ENCODE data around the gene DPYSL4.

Gene DPYSL4

DNA sequence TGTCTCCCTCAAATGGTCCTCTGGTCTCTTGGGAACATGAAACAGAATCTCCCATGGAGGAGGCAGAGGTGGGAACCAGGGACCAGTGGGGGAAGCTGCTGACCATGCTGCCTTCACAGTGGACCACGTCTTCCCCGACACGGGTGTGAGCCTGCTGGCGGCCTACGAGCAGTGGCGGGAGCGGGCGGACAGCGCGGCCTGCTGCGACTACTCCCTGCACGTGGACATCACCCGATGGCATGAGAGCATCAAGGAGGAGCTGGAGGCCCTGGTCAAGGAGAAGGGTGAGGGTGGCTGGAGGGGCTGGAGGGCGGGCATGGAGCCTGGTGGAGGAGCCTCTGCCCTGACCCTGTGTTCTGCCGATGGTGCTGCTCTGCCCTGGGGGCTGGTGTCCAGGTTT is 8.0 kb downstream of the DPYSL4 start:
- H2BK120ac ChIP-seq (ENCODE audit: insufficient read depth, low read length, poor library complexity), result no peak overlapping the region
- DNase-seq, result no peak
- peaks cover 3% of the 10 kb centered on the region for H3K9me3 ChIP-seq (ENCODE audit: insufficient read depth, low read depth, low read length)
- H3K79me1 ChIP-seq (ENCODE audit: low read length), result no peaks in the 10 kb centered on the region
- H3K4me1 ChIP-seq (ENCODE audit: control insufficient read depth in 1 of 2, insufficient read depth in 2 of 2, low read length in 2 of 2), result no peaks in the 10 kb centered on the region
- WGBS (ENCODE audit: extremely low coverage, insufficient coverage, insufficient read length), result no CpG with 5 or more reads among the region's 15 CpGs
- H3K4me2 ChIP-seq (ENCODE audit: low read length), result no peak overlapping the region
- no peak overlapping the region for H2BK12ac ChIP-seq (ENCODE audit: low read length)
- no peaks in the 10 kb centered on the region for H3K36me3 ChIP-seq (ENCODE audit: control insufficient read depth in 1 of 2, insufficient read depth in 2 of 2, low read length in 2 of 2)
- no peak overlapping the region for H3K14ac ChIP-seq (ENCODE audit: low read length)
- H3K4me3 ChIP-seq (ENCODE audit: low read depth, low read length), result no peak overlapping the region
- no peak overlapping the region for H2BK5ac ChIP-seq (ENCODE audit: low read depth, low read length, poor library complexity)
- H3K23ac ChIP-seq (ENCODE audit: low read length), result no peak overlapping the region
- H3K79me2 ChIP-seq (ENCODE audit: control insufficient read depth, insufficient read depth, low read length, poor library complexity), result no peaks in the 10 kb centered on the region
- no peak overlapping the region for H4K91ac ChIP-seq (ENCODE audit: low read depth, low read length)
- H4K12ac ChIP-seq (ENCODE audit: low read depth, low read length), result no peak overlapping the region
- H3K27me3 ChIP-seq (ENCODE audit: insufficient read depth, low read length), result no peaks in the 10 kb centered on the region
- no peak overlapping the region for H3K18ac ChIP-seq (ENCODE audit: low read length)
- no peak overlapping the region for H4K8ac ChIP-seq (ENCODE audit: low read depth, low read length)
- no peak overlapping the region for H3K9ac ChIP-seq (ENCODE audit: low read length)
- H2AFZ ChIP-seq (ENCODE audit: insufficient read depth, low read length, poor library complexity), result no peak overlapping the region
- H3K27ac ChIP-seq (ENCODE audit: low read depth, low read length), result no peak overlapping the region
- H2AK5ac ChIP-seq (ENCODE audit: low read length), result no peak overlapping the region
- H3K4ac ChIP-seq (ENCODE audit: low read depth, low read length), result no peak overlapping the region

DNA sequence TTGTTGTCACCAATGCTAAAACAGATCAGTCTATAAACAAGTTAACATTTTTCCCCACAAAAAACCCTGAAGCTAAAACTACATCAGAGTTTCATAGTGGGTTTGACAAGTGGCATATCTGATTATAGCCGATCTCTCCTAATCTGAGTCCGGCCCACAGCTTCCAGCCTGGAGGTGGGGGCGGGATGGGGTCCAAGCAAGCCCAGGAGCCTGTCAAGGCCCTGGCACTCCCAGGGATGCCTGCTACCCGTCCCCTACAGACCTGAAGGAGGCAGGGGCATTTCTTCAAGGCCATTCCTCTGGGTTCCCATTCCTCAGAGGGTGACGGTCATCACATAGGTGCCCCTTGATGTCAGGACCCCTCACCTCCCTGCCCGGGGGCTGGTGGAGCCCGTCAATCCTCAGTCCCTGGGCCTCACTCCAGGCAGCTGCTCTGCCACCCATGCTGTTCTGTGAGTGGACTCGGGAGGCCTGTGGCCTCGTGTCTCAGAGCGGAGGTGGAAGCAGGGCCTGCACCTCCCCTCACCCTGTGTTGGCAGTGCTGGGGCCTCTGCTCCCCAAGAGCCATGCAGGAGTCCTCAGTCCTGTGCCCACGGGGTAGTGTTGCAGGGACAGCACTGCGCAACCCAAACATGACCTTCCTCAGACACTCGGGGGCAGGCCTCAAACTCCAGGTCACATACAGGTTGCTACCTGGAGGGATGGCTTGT is 8.8 kb downstream of the DPYSL4 start:
- H3K36me3 ChIP-seq (ENCODE audit: control insufficient read depth in 1 of 2, insufficient read depth in 2 of 2, low read length in 2 of 2), result no peaks in the 10 kb centered on the region
- no peak overlapping the region for H3K23ac ChIP-seq (ENCODE audit: low read length)
- no peak overlapping the region for H2AK5ac ChIP-seq (ENCODE audit: low read length)
- no CpG with 5 or more reads among the region's 13 CpGs for WGBS (ENCODE audit: extremely low coverage, insufficient coverage, insufficient read length)
- no peak overlapping the region for H4K91ac ChIP-seq (ENCODE audit: low read depth, low read length)
- no peak overlapping the region for H2BK120ac ChIP-seq (ENCODE audit: insufficient read depth, low read length, poor library complexity)
- no peak overlapping the region for H3K27ac ChIP-seq (ENCODE audit: low read depth, low read length)
- H3K9ac ChIP-seq (ENCODE audit: low read length), result no peak overlapping the region
- H4K8ac ChIP-seq (ENCODE audit: low read depth, low read length), result no peak overlapping the region
- H3K18ac ChIP-seq (ENCODE audit: low read length), result no peak overlapping the region
- H3K4me2 ChIP-seq (ENCODE audit: low read length), result no peak overlapping the region
- no peaks in the 10 kb centered on the region for H3K79me1 ChIP-seq (ENCODE audit: low read length)
- no peaks in the 10 kb centered on the region for H3K27me3 ChIP-seq (ENCODE audit: insufficient read depth, low read length)
- H3K4ac ChIP-seq (ENCODE audit: low read depth, low read length), result no peak overlapping the region
- H2BK12ac ChIP-seq (ENCODE audit: low read length), result no peak overlapping the region
- H4K12ac ChIP-seq (ENCODE audit: low read depth, low read length), result no peak overlapping the region
- no peak for DNase-seq
- H3K4me1 ChIP-seq (ENCODE audit: control insufficient read depth in 1 of 2, insufficient read depth in 2 of 2, low read length in 2 of 2), result no peaks in the 10 kb centered on the region
- no peak overlapping the region for H3K14ac ChIP-seq (ENCODE audit: low read length)
- no peaks in the 10 kb centered on the region for H3K9me3 ChIP-seq (ENCODE audit: insufficient read depth, low read depth, low read length)
- no peak overlapping the region for H3K4me3 ChIP-seq (ENCODE audit: low read depth, low read length)
- no peaks in the 10 kb centered on the region for H3K79me2 ChIP-seq (ENCODE audit: control insufficient read depth, insufficient read depth, low read length, poor library complexity)
- H2AFZ ChIP-seq (ENCODE audit: insufficient read depth, low read length, poor library complexity), result no peak overlapping the region
- H2BK5ac ChIP-seq (ENCODE audit: low read depth, low read length, poor library complexity), result no peak overlapping the region

DNA sequence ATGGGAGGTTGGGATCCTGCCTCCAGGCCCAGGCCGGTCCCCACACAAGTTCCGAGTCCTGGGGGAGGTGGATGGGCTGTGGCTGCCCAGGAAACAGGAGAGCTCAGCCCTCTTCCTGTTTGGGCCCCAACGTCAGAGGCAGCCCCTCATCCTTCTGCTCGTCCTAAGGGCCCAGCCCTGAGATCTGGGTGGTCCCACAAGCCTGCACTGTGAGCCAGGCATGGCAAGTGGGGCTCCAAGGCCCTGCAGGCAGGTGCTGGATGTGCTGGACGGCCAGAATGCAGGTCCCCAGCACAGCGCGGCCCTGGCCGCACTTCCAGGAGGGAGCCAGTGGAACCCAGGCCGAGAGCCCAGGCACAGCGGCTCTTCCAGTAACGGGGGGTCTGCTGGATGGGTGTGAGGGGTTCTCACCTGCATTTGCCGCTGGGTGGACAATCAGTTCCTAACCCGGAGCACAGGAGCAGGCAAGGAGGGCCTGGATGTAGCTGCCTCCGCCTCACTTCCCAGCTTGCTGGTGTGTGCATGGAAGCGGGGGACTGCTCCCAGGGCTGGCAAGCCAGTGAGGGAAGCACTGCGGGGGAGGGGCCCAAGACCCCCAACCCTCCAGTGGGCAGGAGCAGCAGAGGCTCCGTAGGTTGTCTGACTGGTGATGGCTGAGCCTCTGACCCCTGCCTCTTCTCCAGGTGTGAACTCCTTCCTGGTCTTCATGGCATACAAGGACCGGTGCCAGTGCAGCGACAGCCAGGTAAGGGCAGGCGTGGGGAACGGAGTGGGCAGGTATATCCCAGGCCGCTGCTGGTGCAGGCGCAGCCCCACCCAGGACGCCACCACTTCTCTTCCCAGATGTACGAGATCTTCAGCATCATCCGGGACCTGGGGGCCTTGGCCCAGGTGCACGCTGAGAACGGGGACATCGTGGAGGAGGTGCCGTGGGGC is 9.7 kb downstream of the DPYSL4 start:
- Histone ChIP-seq H3K23ac (ENCODE audit: low read length) (no peak overlapping the region), H2BK5ac (ENCODE audit: low read depth, low read length, poor library complexity) (no peak overlapping the region), H2BK12ac (ENCODE audit: low read length) (no peak overlapping the region), H3K79me1 (ENCODE audit: low read length) (no peaks in the 10 kb centered on the region), H3K14ac (ENCODE audit: low read length) (no peak overlapping the region), H3K27ac (ENCODE audit: low read depth, low read length) (no peak overlapping the region), H3K9ac (ENCODE audit: low read length) (no peak overlapping the region), H3K4ac (ENCODE audit: low read depth, low read length) (no peak overlapping the region), H3K9me3 (ENCODE audit: insufficient read depth, low read depth, low read length) (no peaks in the 10 kb centered on the region), H2BK120ac (ENCODE audit: insufficient read depth, low read length, poor library complexity) (no peak overlapping the region), H3K36me3 (ENCODE audit: control insufficient read depth in 1 of 2, insufficient read depth in 2 of 2, low read length in 2 of 2) (no peaks in the 10 kb centered on the region), H4K91ac (ENCODE audit: low read depth, low read length) (no peak overlapping the region), H4K8ac (ENCODE audit: low read depth, low read length) (no peak overlapping the region), H3K4me3 (ENCODE audit: low read depth, low read length) (no peak overlapping the region), H2AFZ (ENCODE audit: insufficient read depth, low read length, poor library complexity) (no peak overlapping the region), H2AK5ac (ENCODE audit: low read length) (no peak overlapping the region), H3K27me3 (ENCODE audit: insufficient read depth, low read length) (no peaks in the 10 kb centered on the region), H3K79me2 (ENCODE audit: control insufficient read depth, insufficient read depth, low read length, poor library complexity) (no peaks in the 10 kb centered on the region), H3K4me1 (ENCODE audit: control insufficient read depth in 1 of 2, insufficient read depth in 2 of 2, low read length in 2 of 2) (no peaks in the 10 kb centered on the region), H3K4me2 (ENCODE audit: low read length) (no peak overlapping the region), H4K12ac (ENCODE audit: low read depth, low read length) (no peak overlapping the region), H3K18ac (ENCODE audit: low read length) (no peak overlapping the region)
- WGBS (ENCODE audit: extremely low coverage, insufficient coverage, insufficient read length), result no CpG with 5 or more reads among the region's 30 CpGs
- no peak for DNase-seq

DNA sequence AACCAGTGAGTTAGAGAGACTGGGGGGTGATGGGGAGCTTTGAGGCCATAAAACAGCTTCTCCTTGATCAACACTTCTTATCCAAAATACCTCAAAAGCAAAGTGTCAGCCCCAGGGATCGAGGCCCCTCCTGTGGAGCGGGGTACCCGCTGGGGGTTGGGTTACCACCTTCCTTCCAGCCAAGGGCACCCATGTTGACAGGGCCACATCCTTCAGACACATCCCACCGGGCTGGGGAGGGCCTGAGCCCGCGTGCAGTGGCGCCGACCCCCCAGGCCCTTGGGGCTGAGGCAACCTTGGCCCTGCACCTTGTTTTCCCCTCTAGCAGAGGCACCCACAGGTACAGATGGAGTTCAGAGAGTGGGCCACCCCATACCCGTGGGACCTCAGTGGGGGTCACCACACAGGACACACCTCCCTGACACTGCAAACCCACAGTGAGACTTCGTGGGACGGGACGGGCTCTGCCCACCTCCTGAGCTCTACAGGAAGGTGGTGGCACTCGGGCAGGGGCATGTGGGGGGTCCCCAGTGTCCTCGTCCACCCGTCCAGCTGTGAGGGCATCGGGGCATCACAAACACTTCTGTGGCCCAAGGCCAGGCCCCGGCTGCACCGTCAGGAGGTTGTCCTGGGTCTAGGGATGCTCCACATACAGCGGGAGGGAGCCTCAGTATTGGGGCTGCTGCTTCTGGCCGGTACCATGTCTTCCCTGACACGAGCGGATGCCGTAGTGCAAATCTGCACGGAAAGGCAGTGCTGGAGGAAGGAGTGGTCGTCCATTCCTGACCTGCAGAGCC is 10.7 kb downstream of the DPYSL4 start:
- no peak overlapping the region for H3K9ac ChIP-seq (ENCODE audit: low read length)
- no peak overlapping the region for H2BK12ac ChIP-seq (ENCODE audit: low read length)
- no peak overlapping the region for H4K8ac ChIP-seq (ENCODE audit: low read depth, low read length)
- no peak overlapping the region for H3K4ac ChIP-seq (ENCODE audit: low read depth, low read length)
- H3K23ac ChIP-seq (ENCODE audit: low read length), result no peak overlapping the region
- no peak overlapping the region for H2AFZ ChIP-seq (ENCODE audit: insufficient read depth, low read length, poor library complexity)
- no peak overlapping the region for H3K4me3 ChIP-seq (ENCODE audit: low read depth, low read length)
- no CpG with 5 or more reads among the region's 25 CpGs for WGBS (ENCODE audit: extremely low coverage, insufficient coverage, insufficient read length)
- H4K91ac ChIP-seq (ENCODE audit: low read depth, low read length), result no peak overlapping the region
- H3K14ac ChIP-seq (ENCODE audit: low read length), result no peak overlapping the region
- no peak overlapping the region for H3K18ac ChIP-seq (ENCODE audit: low read length)
- no peak overlapping the region for H2BK120ac ChIP-seq (ENCODE audit: insufficient read depth, low read length, poor library complexity)
- no peaks in the 10 kb centered on the region for H3K4me1 ChIP-seq (ENCODE audit: control insufficient read depth in 1 of 2, insufficient read depth in 2 of 2, low read length in 2 of 2)
- H2AK5ac ChIP-seq (ENCODE audit: low read length), result no peak overlapping the region
- H3K36me3 ChIP-seq (ENCODE audit: control insufficient read depth in 1 of 2, insufficient read depth in 2 of 2, low read length in 2 of 2), result no peaks in the 10 kb centered on the region
- no peak overlapping the region for H2BK5ac ChIP-seq (ENCODE audit: low read depth, low read length, poor library complexity)
- no peaks in the 10 kb centered on the region for H3K79me2 ChIP-seq (ENCODE audit: control insufficient read depth, insufficient read depth, low read length, poor library complexity)
- no peak overlapping the region for H3K27ac ChIP-seq (ENCODE audit: low read depth, low read length)
- H3K79me1 ChIP-seq (ENCODE audit: low read length), result no peaks in the 10 kb centered on the region
- no peak overlapping the region for H4K12ac ChIP-seq (ENCODE audit: low read depth, low read length)
- H3K4me2 ChIP-seq (ENCODE audit: low read length), result no peak overlapping the region
- peaks cover 3% of the 10 kb centered on the region for H3K9me3 ChIP-seq (ENCODE audit: insufficient read depth, low read depth, low read length)
- DNase-seq, result no peak
- no peaks in the 10 kb centered on the region for H3K27me3 ChIP-seq (ENCODE audit: insufficient read depth, low read length)
